SK-N-SH (cell line): ENCODE results near the gene RFLNA.

Source experiments
- CHD2 ChIP-seq: fragments of 150-350 bp; IDR thresholded peaks from 2 replicates; pipeline ENCODE4 v1.6.1; 2018; ENCODE audit warnings: low read length; ENCODE audit not compliant: partially characterized antibody
- CTCF ChIP-seq: fragments of 200-600 bp; sonication (generic); IDR thresholded peaks from 2 replicates; pipeline ENCODE4 v1.6.1; 2017; ENCODE audit warnings: antibody characterized with exemption, mild to moderate bottlenecking, moderate library complexity
- EP300 ChIP-seq, 2 experiments: IDR thresholded peaks; 2 replicates each; pipeline versions ENCODE4 v1.4.0 to v1.6.1; 2012; ENCODE audit warnings: borderline replicate concordance in 1 of 2, low read depth in 1 of 2, low read length in 1 of 2
- RCOR1 ChIP-seq: fragments of 150-350 bp; IDR thresholded peaks from 2 replicates; pipeline ENCODE4 v1.6.1; 2017; ENCODE audit warnings: antibody characterized with exemption, low read length
- TEAD4 ChIP-seq: IDR thresholded peaks from 2 replicates; pipeline ENCODE4 v1.4.0; 2012; ENCODE audit warnings: mild to moderate bottlenecking, borderline replicate concordance; ENCODE audit not compliant: insufficient read depth
- TF ChIP-seq, protein P1 (sequence below): fragments of 150-350 bp; IDR thresholded peaks from 2 replicates; pipeline ENCODE4 v1.6.1; 2017; ENCODE audit warnings: antibody characterized with exemption, low read length, low read depth, borderline replicate concordance
- TF ChIP-seq, protein P2 (sequence below): fragments of 150-350 bp; IDR thresholded peaks from 2 replicates; pipeline ENCODE4 v1.6.1; 2016; ENCODE audit warnings: mild to moderate bottlenecking, low read depth, low read length

DNA sequence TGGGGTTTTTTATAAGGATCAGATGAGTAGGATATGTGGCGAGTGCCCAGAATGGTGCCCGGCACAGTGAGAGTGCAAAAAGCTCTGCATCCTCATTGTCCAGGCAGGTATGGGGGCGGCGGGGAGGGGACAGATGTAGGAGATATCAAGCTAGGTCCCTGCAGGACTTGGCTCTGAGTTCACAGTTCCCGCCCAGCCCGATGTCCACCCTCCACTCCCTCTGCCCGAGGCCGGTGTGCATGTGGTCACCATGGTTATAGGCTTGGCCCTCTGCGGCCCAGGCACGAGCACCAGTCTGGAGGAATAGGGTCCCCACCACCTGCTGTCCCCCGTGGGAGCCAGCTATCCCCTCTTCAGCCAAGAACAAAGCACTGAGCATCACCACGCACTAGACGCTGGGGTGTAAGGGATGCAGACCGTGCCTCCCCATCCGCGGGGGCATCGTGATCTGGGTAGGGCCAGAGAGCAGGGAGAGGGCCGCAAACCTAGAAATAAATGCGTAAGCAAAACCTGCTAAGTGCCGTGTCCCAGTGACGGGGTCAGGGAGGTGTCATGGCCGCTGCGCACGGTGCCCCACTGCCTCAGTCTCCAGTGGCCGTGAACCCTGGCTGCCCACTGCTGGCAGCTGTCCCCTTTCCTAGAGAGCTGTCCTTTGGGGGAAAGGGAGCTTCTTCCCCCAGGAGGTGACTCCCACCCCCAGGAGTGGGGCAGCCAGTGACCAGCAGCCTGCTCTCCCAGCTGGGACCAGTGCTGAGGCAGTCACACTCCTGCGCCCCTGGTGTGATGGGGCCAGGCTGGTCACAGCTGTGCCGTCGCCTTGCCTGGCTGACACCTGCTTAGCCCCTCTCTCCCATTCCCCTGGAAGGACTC is 12.0 kb downstream of the RFLNA start:
- TF ChIP-seq EP300 (IDR thresholded peaks at IDR 0.05; ENCODE audit: borderline replicate concordance in 1 of 2, low read depth in 1 of 2, low read length in 1 of 2) (no peak), CTCF (no peak), TEAD4 (no peak), RCOR1 (no peak), CHD2 (no peak)
- TF ChIP-seq, protein P1, sequence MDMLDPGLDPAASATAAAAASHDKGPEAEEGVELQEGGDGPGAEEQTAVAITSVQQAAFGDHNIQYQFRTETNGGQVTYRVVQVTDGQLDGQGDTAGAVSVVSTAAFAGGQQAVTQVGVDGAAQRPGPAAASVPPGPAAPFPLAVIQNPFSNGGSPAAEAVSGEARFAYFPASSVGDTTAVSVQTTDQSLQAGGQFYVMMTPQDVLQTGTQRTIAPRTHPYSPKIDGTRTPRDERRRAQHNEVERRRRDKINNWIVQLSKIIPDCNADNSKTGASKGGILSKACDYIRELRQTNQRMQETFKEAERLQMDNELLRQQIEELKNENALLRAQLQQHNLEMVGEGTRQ, result no peak
- TF ChIP-seq, protein P2, sequence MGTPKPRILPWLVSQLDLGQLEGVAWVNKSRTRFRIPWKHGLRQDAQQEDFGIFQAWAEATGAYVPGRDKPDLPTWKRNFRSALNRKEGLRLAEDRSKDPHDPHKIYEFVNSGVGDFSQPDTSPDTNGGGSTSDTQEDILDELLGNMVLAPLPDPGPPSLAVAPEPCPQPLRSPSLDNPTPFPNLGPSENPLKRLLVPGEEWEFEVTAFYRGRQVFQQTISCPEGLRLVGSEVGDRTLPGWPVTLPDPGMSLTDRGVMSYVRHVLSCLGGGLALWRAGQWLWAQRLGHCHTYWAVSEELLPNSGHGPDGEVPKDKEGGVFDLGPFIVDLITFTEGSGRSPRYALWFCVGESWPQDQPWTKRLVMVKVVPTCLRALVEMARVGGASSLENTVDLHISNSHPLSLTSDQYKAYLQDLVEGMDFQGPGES, result no peak
